Calu3 (cell line): ENCODE measurements around the gene SH3BP5. TPM values are rescaled to one million over a fixed set of nuclear protein-coding genes. Genes with fewer than 3 reads are reported as not detected.

Experiments
- BruUV-seq: library from RNA; stranded (reverse); fragments of 400-500 nt; replicated peaks from 2 replicates; lab custom pipeline; 2021; lab: Mats Ljungman, UMichigan
- CTCF ChIA-PET: fragments of 300-600 bp; sonication (Branson Sonifier 250); formaldehyde crosslinking; loops from one replicate; lab custom pipeline; 2022; ENCODE audit warnings: antibody characterized with exemption; lab: Charles Lee
- DNase-seq: peaks from one replicate; pipeline ENCODE4 v3.0.0; 2022
- H3K27ac Mint-ChIP-seq: one replicate; pipeline ENCODE4 v1.8.0; 2022; ENCODE audit warnings: mixed read lengths; ENCODE audit not compliant: unreplicated experiment
- H3K27me3 Mint-ChIP-seq: one replicate; pipeline ENCODE4 v1.8.0; 2022; ENCODE audit warnings: mixed read lengths; ENCODE audit not compliant: unreplicated experiment
- H3K36me3 Mint-ChIP-seq: one replicate; pipeline ENCODE4 v1.8.0; 2022; ENCODE audit warnings: mild to moderate bottlenecking, moderate library complexity, mixed read lengths; ENCODE audit not compliant: insufficient read depth, unreplicated experiment
- H3K4me1 Mint-ChIP-seq: one replicate; pipeline ENCODE4 v1.8.0; 2022; ENCODE audit warnings: mild to moderate bottlenecking, low read depth, mixed read lengths; ENCODE audit not compliant: unreplicated experiment
- H3K4me3 Mint-ChIP-seq: one replicate; pipeline ENCODE4 v1.8.0; 2022; ENCODE audit warnings: mild to moderate bottlenecking, low read depth, moderate library complexity, mixed read lengths; ENCODE audit not compliant: unreplicated experiment
- H3K9me3 Mint-ChIP-seq: one replicate; pipeline ENCODE4 v1.8.0; 2022; ENCODE audit warnings: low read depth, mixed read lengths; ENCODE audit not compliant: unreplicated experiment
- intact Hi-C: fragments of 100-400 bp; cut with micrococcal nuclease; formaldehyde crosslinking; loops from one replicate; pipeline ENCODE4 v1.10.0; 2022; ENCODE audit not compliant: unreplicated experiment
- total RNA-seq: library from RNA; stranded (reverse); gene quantifications from 2 replicates; pipeline ENCODE4 v1.2.3, GENCODE V29; 2022
- TF ChIP-seq, protein P1 (sequence below): fragments of 200-600 bp; IDR thresholded peaks from one replicate; pipeline ENCODE4 v1.8.0; 2022; ENCODE audit warnings: antibody characterized with exemption; ENCODE audit not compliant: unreplicated experiment

SH3BP5 gene
- total RNA-seq, 1 experiment from 2014 or later = 4.0 TPM

DNA sequence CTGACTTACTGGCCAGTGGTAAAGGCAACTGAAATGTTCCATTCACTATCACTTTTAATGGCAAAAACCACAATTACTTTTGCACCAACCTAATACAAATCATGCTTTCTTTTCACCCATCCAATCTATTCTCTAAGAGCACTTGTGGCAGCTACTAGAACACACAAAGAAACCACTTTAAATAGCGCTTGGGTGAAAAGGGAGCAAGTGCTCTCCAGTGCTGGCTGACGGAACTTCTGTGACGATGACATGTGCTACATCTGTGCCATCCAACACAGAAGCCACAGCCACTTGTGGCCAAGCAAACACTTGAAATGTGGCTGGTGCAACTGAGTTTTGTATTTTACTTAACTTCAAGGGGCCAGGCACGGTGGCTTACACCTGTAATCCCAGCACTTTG is 18.9 kb downstream of the SH3BP5 start:
- Mint-ChIP-seq H3K4me1 (peaks cover 14% of the 10 kb centered on the region), H3K27ac (no peak overlapping the region), H3K4me3 (no peak overlapping the region), H3K27me3 (no peaks in the 10 kb centered on the region), H3K9me3 (no peaks in the 10 kb centered on the region), H3K36me3 (no peaks in the 10 kb centered on the region)
- intact Hi-C loops = no loop called here
- TF ChIP-seq, protein P1, sequence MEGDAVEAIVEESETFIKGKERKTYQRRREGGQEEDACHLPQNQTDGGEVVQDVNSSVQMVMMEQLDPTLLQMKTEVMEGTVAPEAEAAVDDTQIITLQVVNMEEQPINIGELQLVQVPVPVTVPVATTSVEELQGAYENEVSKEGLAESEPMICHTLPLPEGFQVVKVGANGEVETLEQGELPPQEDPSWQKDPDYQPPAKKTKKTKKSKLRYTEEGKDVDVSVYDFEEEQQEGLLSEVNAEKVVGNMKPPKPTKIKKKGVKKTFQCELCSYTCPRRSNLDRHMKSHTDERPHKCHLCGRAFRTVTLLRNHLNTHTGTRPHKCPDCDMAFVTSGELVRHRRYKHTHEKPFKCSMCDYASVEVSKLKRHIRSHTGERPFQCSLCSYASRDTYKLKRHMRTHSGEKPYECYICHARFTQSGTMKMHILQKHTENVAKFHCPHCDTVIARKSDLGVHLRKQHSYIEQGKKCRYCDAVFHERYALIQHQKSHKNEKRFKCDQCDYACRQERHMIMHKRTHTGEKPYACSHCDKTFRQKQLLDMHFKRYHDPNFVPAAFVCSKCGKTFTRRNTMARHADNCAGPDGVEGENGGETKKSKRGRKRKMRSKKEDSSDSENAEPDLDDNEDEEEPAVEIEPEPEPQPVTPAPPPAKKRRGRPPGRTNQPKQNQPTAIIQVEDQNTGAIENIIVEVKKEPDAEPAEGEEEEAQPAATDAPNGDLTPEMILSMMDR = no peak
- CTCF ChIA-PET = no interaction called here
- DNase-seq = no peak
- no TSS peak for BruUV-seq

DNA sequence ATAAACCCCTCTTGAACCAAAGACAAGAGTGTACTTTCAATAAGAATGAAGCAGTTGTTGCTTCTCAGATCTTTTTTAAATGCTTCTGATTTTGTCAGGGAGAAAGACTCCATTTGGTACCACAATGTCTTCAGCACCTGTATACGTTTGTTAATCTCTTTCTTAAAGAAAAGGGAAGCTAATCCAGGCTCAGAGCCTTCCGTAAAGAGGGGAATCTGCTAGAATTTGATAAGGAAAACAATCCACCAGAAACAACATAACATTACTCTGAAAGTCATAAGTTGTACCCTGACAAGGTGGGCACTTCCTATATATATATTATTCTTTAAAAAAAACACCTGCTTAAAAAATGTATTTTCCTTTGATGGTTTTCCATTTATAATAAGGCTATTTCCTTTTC is 19.8 kb downstream of the SH3BP5 start:
- CTCF ChIA-PET = no interaction called here
- intact Hi-C loops = no loop called here
- no peak overlapping the region for H3K4me3 Mint-ChIP-seq
- no peaks in the 10 kb centered on the region for H3K27me3 Mint-ChIP-seq
- H3K27ac Mint-ChIP-seq = no peak overlapping the region
- H3K9me3 Mint-ChIP-seq = no peaks in the 10 kb centered on the region
- H3K36me3 Mint-ChIP-seq = no peaks in the 10 kb centered on the region
- BruUV-seq = no TSS peak
- no peak for DNase-seq
- TF ChIP-seq, protein P1 = no peak
- peaks cover 14% of the 10 kb centered on the region for H3K4me1 Mint-ChIP-seq

DNA sequence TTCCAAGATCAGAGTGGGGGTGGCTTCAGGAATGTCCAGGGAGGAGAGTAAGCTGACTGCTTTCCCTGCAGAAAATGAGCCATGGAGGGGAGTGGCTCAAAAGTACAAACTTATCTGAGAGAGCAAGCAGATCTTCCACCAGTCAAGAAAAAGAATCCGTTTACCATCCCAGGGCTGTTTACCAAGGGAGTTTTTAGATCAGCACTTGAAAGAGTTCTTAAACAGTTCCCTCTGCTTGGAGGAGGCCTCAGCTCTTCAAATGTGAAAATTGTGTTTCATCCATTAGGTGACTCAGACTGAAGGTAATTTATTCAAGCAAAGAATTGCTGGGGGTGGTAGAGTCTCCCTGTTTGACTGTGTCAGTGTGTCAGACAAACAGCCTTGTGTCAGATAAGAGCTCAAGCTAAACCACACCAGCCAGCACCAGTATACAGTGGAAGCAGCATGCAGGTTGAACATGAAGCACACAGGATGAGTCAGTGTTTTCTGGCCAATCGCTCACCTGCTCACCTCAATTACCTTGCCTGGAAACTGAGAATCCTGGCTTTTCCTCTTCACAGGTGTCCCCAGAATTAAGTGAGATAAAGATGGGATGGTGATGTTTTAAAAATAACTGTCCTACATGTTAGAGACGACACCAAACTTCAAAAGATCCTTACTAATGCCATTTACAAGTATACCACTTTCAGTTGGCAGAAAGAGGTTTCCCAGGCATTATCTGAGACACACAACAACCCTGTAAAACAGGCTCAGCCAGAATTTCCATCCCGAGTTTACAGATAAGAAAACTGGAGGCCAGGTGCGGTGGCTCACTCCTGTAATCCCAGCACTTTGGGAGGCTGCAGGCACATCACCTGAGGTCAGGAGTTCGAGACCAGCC is 21.7 kb downstream of the SH3BP5 start:
- H3K4me3 Mint-ChIP-seq = no peak overlapping the region
- DNase-seq = peak; percentile 63
- no TSS peak for BruUV-seq

DNA sequence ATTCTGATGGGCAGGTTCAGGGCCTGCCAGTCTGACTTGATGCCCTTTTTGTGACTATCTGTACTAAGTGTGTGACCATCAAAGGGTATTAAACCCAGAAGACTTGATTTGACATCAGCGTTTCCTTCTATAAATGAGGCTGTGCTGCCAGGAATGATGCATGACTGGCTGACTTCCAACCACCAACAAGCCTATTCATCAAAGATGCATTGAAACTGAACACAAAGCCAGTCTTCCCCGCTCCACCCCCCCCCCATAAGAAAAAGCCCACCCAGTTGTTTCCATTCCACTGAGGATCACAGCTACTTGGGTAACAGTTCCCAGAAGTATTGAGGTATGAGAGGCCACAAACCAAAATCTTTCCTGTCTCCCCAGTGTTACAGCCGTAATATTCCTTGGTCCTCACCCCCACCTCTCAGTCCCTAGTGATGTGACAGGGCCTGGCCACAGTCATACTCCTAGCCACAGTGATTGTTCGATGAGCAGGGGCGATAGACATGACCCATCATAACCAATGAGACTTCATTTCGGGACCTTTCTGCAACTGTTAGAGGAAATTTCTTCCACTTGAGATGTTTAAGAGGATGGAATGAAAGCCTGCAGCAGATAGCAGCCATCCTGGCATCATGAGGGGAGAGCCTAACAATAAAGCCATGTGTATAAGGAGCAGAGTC is 22.6 kb downstream of the SH3BP5 start:
- no TSS peak for BruUV-seq
- intact Hi-C loops = no loop called here
- no peak overlapping the region for H3K4me3 Mint-ChIP-seq
- H3K27ac Mint-ChIP-seq = peak overlapping the region; percentile 50
- H3K9me3 Mint-ChIP-seq = no peaks in the 10 kb centered on the region
- peaks cover 23% of the 10 kb centered on the region for H3K4me1 Mint-ChIP-seq
- DNase-seq = no peak
- no peaks in the 10 kb centered on the region for H3K27me3 Mint-ChIP-seq
- CTCF ChIA-PET = interaction anchor here (1.1 kb wide), 1 partner anchor 42 kb away, joined by 7 read pairs; no protein-coding TSS in a partner anchor
- H3K36me3 Mint-ChIP-seq = no peaks in the 10 kb centered on the region
- TF ChIP-seq, protein P1 = no peak

More for the DNA sequence above, 21.7 kb downstream of the SH3BP5 start:
- intact Hi-C loops = no loop called here
- peak overlapping the region; percentile 50 for H3K27ac Mint-ChIP-seq
- H3K9me3 Mint-ChIP-seq = no peaks in the 10 kb centered on the region
- no peaks in the 10 kb centered on the region for H3K36me3 Mint-ChIP-seq
- TF ChIP-seq, protein P1 = no peak
- H3K27me3 Mint-ChIP-seq = no peaks in the 10 kb centered on the region
- peaks cover 15% of the 10 kb centered on the region for H3K4me1 Mint-ChIP-seq
- CTCF ChIA-PET = interaction anchor here (1.1 kb wide), 2 partner anchors 22 to 43 kb away, joined by 4 to 7 read pairs; partner anchors contain the start of gene SH3BP5
